GM12872 (cell line): Measurements from ENCODE around the gene DPT.

Experiments used
- TF ChIP-seq, protein P1 (sequence below): IDR thresholded peaks from 3 replicates; pipeline ENCODE4 v1.5.1; 2011; ENCODE audit warnings: low read depth, mild to moderate bottlenecking, low read length, moderate library complexity; ENCODE audit not compliant: insufficient read depth

The DPT gene

DNA sequence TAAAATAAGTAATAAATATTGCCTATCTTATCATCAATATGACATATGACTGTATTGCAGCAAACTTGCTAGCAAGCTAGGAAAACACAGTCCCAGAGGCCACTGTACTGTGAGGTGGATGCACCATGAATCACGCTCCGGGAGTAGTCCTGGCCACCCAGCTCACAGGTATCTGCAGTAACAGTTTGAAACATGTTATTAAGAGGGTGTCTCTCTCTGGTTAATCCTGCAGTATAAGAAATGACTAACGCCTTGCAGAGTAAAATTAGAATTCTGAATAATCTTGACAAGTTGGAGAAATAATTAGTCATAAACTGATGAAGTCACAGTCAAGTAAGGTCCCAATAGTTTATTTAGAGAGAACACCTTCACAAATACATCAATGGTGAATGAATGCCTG is 34.0 kb upstream of the DPT start:
- TF ChIP-seq, protein P1, sequence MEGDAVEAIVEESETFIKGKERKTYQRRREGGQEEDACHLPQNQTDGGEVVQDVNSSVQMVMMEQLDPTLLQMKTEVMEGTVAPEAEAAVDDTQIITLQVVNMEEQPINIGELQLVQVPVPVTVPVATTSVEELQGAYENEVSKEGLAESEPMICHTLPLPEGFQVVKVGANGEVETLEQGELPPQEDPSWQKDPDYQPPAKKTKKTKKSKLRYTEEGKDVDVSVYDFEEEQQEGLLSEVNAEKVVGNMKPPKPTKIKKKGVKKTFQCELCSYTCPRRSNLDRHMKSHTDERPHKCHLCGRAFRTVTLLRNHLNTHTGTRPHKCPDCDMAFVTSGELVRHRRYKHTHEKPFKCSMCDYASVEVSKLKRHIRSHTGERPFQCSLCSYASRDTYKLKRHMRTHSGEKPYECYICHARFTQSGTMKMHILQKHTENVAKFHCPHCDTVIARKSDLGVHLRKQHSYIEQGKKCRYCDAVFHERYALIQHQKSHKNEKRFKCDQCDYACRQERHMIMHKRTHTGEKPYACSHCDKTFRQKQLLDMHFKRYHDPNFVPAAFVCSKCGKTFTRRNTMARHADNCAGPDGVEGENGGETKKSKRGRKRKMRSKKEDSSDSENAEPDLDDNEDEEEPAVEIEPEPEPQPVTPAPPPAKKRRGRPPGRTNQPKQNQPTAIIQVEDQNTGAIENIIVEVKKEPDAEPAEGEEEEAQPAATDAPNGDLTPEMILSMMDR: no peak

DNA sequence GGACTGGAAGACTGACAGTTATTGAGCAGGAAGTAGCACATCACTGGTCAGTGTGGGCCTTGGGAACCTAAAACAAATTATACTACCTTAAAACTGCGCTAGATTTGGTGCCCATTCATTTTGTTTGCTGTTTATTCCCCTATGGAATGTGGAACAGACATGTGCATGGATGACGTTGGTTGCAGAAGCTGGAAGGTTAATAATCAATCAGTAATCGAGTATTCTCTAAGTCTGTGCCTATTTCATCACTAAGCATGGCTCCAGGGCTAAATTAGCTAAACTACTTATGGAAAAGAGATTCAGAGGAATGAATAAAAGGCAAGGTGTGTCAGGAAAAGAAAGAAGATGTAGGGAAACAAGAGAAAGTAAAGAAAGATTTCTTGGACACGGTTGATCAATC is 33.5 kb upstream of the DPT start:
- TF ChIP-seq, protein P1: no peak

DNA sequence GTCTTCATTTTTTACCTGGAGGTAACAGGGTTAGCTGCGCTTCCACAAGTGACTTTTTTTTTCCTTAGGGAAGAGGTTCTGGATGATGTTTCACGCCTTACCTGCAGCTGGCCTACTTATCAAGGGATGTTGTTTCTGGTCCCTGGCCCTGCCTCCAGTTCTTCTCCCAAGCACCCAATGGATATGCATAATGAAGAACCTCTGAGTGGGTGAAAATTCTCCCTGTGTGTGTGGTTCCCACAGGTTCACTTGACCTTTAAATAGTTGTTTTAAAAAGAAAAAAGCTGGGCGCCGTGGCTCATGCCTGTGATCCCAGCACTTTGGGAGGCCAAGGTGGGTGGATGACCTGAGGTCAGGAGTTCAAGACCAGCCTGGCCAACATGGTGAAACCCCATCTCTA is 31.8 kb upstream of the DPT start:
- TF ChIP-seq, protein P1: no peak

DNA sequence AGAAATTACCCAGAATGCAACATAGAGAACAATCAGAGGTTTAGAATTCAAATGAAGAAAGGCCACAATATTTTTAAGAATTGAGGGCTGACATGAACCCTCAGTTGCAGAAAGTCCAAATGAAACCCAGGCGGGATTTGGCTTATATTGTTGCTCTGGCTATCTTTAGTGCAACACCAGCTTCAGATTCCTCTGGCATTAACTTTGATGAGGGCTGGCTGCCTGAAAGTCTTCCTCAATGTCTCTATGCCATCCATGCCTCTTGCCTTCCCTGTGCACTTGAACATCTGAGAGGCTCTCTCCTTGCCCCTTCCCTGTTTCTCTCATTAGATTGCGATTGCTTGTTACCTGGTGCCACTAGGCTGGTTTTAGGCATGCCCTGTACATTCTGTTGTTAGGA is 31.2 kb upstream of the DPT start:
- TF ChIP-seq, protein P1: no peak

DNA sequence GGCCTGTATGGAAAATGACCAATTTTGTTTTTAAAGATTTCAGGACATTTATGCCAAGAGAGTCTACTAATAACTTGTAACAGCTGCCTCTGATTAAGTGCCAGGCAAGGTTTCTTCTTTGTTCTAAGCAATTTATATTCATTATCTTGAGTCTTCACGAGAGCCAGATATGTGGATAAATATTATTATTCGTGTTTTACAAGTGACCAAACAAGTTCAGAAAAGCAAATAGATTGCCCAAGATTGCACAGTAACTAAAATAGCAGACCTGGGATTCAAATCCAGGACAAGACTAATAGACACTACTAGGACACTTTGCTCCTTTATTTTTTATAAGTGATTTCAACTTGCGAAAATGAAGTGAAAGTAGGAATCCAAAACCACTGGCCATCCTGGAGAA is 30.1 kb upstream of the DPT start:
- TF ChIP-seq, protein P1: no peak

DNA sequence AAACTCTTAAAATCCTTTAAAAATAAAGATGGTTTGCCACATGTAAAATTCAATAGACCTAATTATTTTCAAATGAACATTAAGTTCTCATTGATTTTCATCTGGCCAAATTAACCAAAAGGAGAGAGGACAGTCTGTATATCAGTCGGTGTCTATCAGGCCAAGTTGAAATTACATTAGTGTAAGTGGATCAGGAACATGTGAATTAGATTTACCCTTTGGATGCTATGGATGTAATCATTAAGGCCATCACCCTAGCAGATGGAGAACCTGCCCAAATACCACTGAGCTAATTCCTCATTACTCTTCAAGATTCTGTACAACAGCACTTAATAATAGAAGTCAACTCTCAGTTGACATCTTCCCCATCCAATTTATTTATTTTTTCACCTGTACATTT is 29.5 kb upstream of the DPT start:
- TF ChIP-seq, protein P1: no peak

DNA sequence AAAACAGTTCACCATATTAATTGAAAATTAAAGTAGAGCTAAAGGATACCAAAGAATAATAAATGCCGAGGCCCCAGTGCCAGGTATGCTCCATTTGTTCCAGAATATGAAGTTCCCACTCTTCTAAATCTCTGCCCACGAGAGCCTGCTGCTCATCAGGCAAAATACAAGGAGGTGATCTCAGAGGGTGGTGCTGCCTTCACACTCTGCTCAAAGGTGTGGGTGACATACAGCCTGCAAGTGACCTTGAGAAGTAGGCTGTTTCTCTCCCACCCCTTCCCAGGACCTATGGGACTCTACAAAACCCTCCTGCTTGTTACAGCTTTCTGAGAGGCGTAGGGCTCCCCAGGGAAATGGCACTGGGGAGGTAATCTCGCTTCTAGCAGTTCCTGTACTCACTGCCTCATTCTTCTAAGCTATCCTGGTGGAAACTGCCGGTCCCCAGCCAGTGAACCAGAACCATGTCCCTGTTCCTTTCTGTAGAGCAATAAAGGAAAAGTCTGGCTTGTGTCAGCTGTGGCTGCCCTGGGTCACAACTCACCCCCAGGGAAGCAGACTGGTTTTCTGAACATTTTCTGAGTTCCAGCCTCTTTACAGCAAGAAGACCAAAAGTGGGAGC is 26.9 kb upstream of the DPT start:
- TF ChIP-seq, protein P1: no peak
